H9 (cell line): ENCODE results near the gene LASP1NB.

Source experiments
- DNase-seq: peaks from one replicate; pipeline ENCODE4 v3.0.0-alpha.2; 2017
- H2AFZ ChIP-seq: one replicate; pipeline ENCODE4 v1.6.1; 2013; ENCODE audit warnings: mild to moderate bottlenecking, low read length, control low read depth, moderate library complexity
- H2AK5ac ChIP-seq: 2 replicates; pipeline ENCODE4 v1.6.1; 2013; ENCODE audit warnings: low read length, control low read depth, mixed read lengths; ENCODE audit not compliant: insufficient read length
- H2BK120ac ChIP-seq: one replicate; pipeline ENCODE4 v1.6.1; 2013; ENCODE audit warnings: low read depth, mild to moderate bottlenecking, low read length, control low read depth, inconsistent platforms; ENCODE audit not compliant: poor library complexity, severe bottlenecking
- H2BK12ac ChIP-seq: 2 replicates; pipeline ENCODE4 v1.6.1; 2013; ENCODE audit warnings: low read length, control low read depth, mixed read lengths, low read depth; ENCODE audit not compliant: insufficient read length
- H2BK15ac ChIP-seq: 2 replicates; pipeline ENCODE4 v1.6.1; 2013; ENCODE audit warnings: low read depth, low read length, control low read depth
- H2BK20ac ChIP-seq: one replicate; pipeline ENCODE4 v1.6.1; 2013; ENCODE audit warnings: low read depth, mild to moderate bottlenecking, low read length, control low read depth, inconsistent platforms; ENCODE audit not compliant: poor library complexity, severe bottlenecking
- H2BK5ac ChIP-seq: 2 replicates; pipeline ENCODE4 v1.6.1; 2013; ENCODE audit warnings: low read length, control low read depth, mixed read lengths; ENCODE audit not compliant: insufficient read length
- H3K14ac ChIP-seq: 2 replicates; pipeline ENCODE4 v1.6.1; 2013; ENCODE audit warnings: low read length, control low read depth; ENCODE audit not compliant: insufficient read depth
- H3K18ac ChIP-seq: 2 replicates; pipeline ENCODE4 v1.6.1; 2013; ENCODE audit warnings: low read depth, mild to moderate bottlenecking, mixed read lengths, low read length, control low read depth; ENCODE audit not compliant: insufficient read length
- H3K23ac ChIP-seq: 2 replicates; pipeline ENCODE4 v1.6.1; 2013; ENCODE audit warnings: low read length, control low read depth, mixed read lengths, low read depth; ENCODE audit not compliant: insufficient read length
- H3K23me2 ChIP-seq: 2 replicates; pipeline ENCODE4 v1.6.1; 2013; ENCODE audit warnings: low read depth, mild to moderate bottlenecking, mixed read lengths, low read length, control low read depth; ENCODE audit not compliant: insufficient read length, poor library complexity, severe bottlenecking
- H3K27ac ChIP-seq: 2 replicates; pipeline ENCODE4 v1.5.1; 2013; ENCODE audit warnings: low read length, control low read depth, mixed read lengths, low read depth; ENCODE audit not compliant: insufficient read length
- H3K27me3 ChIP-seq: 2 replicates; pipeline ENCODE4 v1.6.1; 2013; ENCODE audit warnings: low read length, control low read depth, inconsistent platforms; ENCODE audit not compliant: insufficient read depth
- H3K4ac ChIP-seq: 2 replicates; pipeline ENCODE4 v1.6.1; 2013; ENCODE audit warnings: low read depth, mild to moderate bottlenecking, control low read depth, inconsistent platforms, low read length, moderate library complexity
- H3K4me1 ChIP-seq: 2 replicates; pipeline ENCODE4 v1.6.1; 2013; ENCODE audit warnings: low read length, control low read depth, inconsistent platforms; ENCODE audit not compliant: insufficient read depth
- H3K4me2 ChIP-seq: 2 replicates; pipeline ENCODE4 v1.6.1; 2013; ENCODE audit warnings: low read length, control low read depth, mixed read lengths; ENCODE audit not compliant: insufficient read length, insufficient read depth
- H3K56ac ChIP-seq: 2 replicates; pipeline ENCODE4 v1.6.1; 2013; ENCODE audit warnings: low read depth, mild to moderate bottlenecking, mixed read lengths, low read length, control low read depth; ENCODE audit not compliant: insufficient read length
- H3K79me1 ChIP-seq: 2 replicates; pipeline ENCODE4 v1.6.1; 2013; ENCODE audit warnings: low read depth, mild to moderate bottlenecking, moderate library complexity, low read length, control low read depth, inconsistent platforms; ENCODE audit not compliant: insufficient read depth, poor library complexity, severe bottlenecking
- H3K79me2 ChIP-seq: 2 replicates; pipeline ENCODE4 v1.6.1; 2013; ENCODE audit warnings: low read length, control low read depth, inconsistent platforms; ENCODE audit not compliant: insufficient read depth
- H3K9ac ChIP-seq: 2 replicates; pipeline ENCODE4 v1.6.1; 2013; ENCODE audit warnings: low read length, control low read depth, mixed read lengths; ENCODE audit not compliant: insufficient read length; ENCODE audit errors: extremely low read depth
- H3K9me3 ChIP-seq: one replicate; pipeline ENCODE4 v1.6.1; 2013; ENCODE audit warnings: low read depth, low read length, inconsistent platforms; ENCODE audit not compliant: control insufficient read depth
- H3T11ph ChIP-seq: one replicate; pipeline ENCODE4 v1.6.1; 2013; ENCODE audit warnings: mild to moderate bottlenecking, low read length, control low read depth, inconsistent platforms
- H4K20me1 ChIP-seq: one replicate; pipeline ENCODE4 v1.6.1; 2013; ENCODE audit not compliant: control insufficient read depth, insufficient read length, insufficient read depth
- H4K5ac ChIP-seq: 2 replicates; pipeline ENCODE4 v1.6.1; 2013; ENCODE audit warnings: low read depth, mild to moderate bottlenecking, mixed read lengths, low read length, control low read depth; ENCODE audit not compliant: insufficient read length
- H4K8ac ChIP-seq: replicated peaks from 2 replicates; pipeline ENCODE4 v1.6.1; 2013; ENCODE audit warnings: low read length, control low read depth, mixed read lengths, low read depth; ENCODE audit not compliant: insufficient read length
- H4K91ac ChIP-seq: 2 replicates; pipeline ENCODE4 v1.6.1; 2013; ENCODE audit warnings: low read depth, mild to moderate bottlenecking, moderate library complexity, mixed read lengths, low read length, control low read depth; ENCODE audit not compliant: insufficient read length
- H3K27ac Mint-ChIP-seq, 3 experiments: 2 replicates in 2 of 3; 3 replicates in 1 of 3; pipeline ENCODE4 v1.8.0; 2020 to 2021; ENCODE audit warnings: mixed read lengths in 3 of 3, mild to moderate bottlenecking in 1 of 3, moderate library complexity in 1 of 3
- H3K27me3 Mint-ChIP-seq: 2 replicates; pipeline ENCODE4 v1.8.0; 2021; ENCODE audit warnings: low read depth, mild to moderate bottlenecking, moderate library complexity, mixed read lengths
- H3K36me3 Mint-ChIP-seq, 3 experiments: 2 replicates in 2 of 3; 3 replicates in 1 of 3; pipeline ENCODE4 v1.8.0; 2020 to 2021; ENCODE audit warnings: low read depth in 3 of 3, mixed read lengths in 3 of 3; ENCODE audit not compliant: insufficient read depth in 1 of 3
- H3K4me1 Mint-ChIP-seq, 2 experiments: 2 replicates each; pipeline ENCODE4 v1.8.0; 2020; ENCODE audit warnings: mixed read lengths in 2 of 2
- H3K4me3 Mint-ChIP-seq, 2 experiments: 2 replicates in 1 of 2; 3 replicates in 1 of 2; pipeline ENCODE4 v1.8.0; 2020 to 2021; ENCODE audit warnings: mild to moderate bottlenecking in 2 of 2, mixed read lengths in 2 of 2, moderate library complexity in 1 of 2
- H3K9me3 Mint-ChIP-seq, 2 experiments: 2 replicates in 1 of 2; 3 replicates in 1 of 2; pipeline ENCODE4 v1.8.0; 2020; ENCODE audit warnings: mild to moderate bottlenecking in 2 of 2, mixed read lengths in 2 of 2, moderate library complexity in 1 of 2
- CTCF ChIP-seq: fragments of 200-600 bp; sonication (generic); conservative IDR thresholded peaks from 3 replicates; pipeline ENCODE4 v1.8.0; 2021; ENCODE audit warnings: antibody characterized with exemption, mild to moderate bottlenecking
- WGBS: extraction: QIAGEN DNeasy Blood & Tissue Kit; methylation state at CpG from one replicate; pipeline ENCODE4 v1.1.7; 2013; ENCODE audit warnings: missing lambda C conversion rate, low lambda C conversion rate, mixed read lengths; ENCODE audit not compliant: insufficient read length; ENCODE audit errors: extremely low coverage; 5-methylcytosine and 5-hydroxymethylcytosine counted together

The LASP1NB gene

GRCh38 chr17:38907930-38908675 lies 17.3 kb upstream of the LASP1NB start:
- peaks cover 5 to 24% (median 23%) of the 10 kb centered on the region in 3 experiments; a peak in 6 of 7 replicates for H3K36me3 Mint-ChIP-seq
- no peak overlapping the region for H4K8ac ChIP-seq
- H2AK5ac ChIP-seq = no peak overlapping the region
- no peaks in the 10 kb centered on the region for H3K4me1 ChIP-seq
- H4K5ac ChIP-seq = no peak overlapping the region
- no peak overlapping the region for H2BK15ac ChIP-seq
- no peaks in the 10 kb centered on the region for H3K79me2 ChIP-seq
- TF ChIP-seq CTCF = no peak
- no peak overlapping the region for H2BK12ac ChIP-seq
- H3K27ac Mint-ChIP-seq = peak overlapping the region in 2 of 3 experiments; percentile 63 to 93; a peak in 3 of 7 replicates
- H3K9me3 ChIP-seq = no peaks in the 10 kb centered on the region
- peaks cover 12 to 17% of the 10 kb centered on the region in 2 experiments for H3K4me1 Mint-ChIP-seq
- no peak overlapping the region for H3K27ac ChIP-seq
- no peak overlapping the region for H3K4ac ChIP-seq
- no peak overlapping the region for H2BK5ac ChIP-seq
- H2BK120ac ChIP-seq = no peak overlapping the region
- H3K9ac ChIP-seq = no peak overlapping the region
- no peaks in the 10 kb centered on the region for H3K9me3 Mint-ChIP-seq
- no peak overlapping the region for H3K56ac ChIP-seq
- H4K20me1 ChIP-seq = no peaks in the 10 kb centered on the region
- no peak overlapping the region for H4K91ac ChIP-seq
- H3K23me2 ChIP-seq = no peaks in the 10 kb centered on the region
- H2AFZ ChIP-seq = no peak overlapping the region
- no peak overlapping the region for H2BK20ac ChIP-seq
- no peak overlapping the region for H3K4me2 ChIP-seq
- H3T11ph ChIP-seq = no peak overlapping the region
- H3K4me3 Mint-ChIP-seq = no peak overlapping the region
- no peak overlapping the region for H3K23ac ChIP-seq
- WGBS = no CpG with 5 or more reads among the region's 15 CpGs
- H3K14ac ChIP-seq = no peak overlapping the region
- H3K27me3 Mint-ChIP-seq = no peaks in the 10 kb centered on the region
- H3K18ac ChIP-seq = no peak overlapping the region
- DNase-seq = no peak
- no peaks in the 10 kb centered on the region for H3K79me1 ChIP-seq
- H3K27me3 ChIP-seq = no peaks in the 10 kb centered on the region
